Hepatocyte (in vitro differentiated cells): ENCODE data around the gene TBC1D8. TPM values are rescaled to one million over a fixed set of nuclear protein-coding genes. Genes with fewer than 3 reads are reported as not detected.

Source experiments
- DNase-seq: peaks from one replicate; pipeline ENCODE4 v3.0.0-alpha.2; 2016; ENCODE audit warnings: low spot score
- H2AFZ ChIP-seq: fragments of 200-600 bp; sonication (generic); 2 replicates; pipeline ENCODE4 v1.6.0; 2016; ENCODE audit warnings: antibody characterized with exemption, mild to moderate bottlenecking
- H3K27ac ChIP-seq: fragments of 200-600 bp; sonication (generic); 2 replicates; pipeline ENCODE4 v1.5.1; 2016; ENCODE audit warnings: mild to moderate bottlenecking
- H3K27me3 ChIP-seq: fragments of 200-600 bp; sonication (generic); 2 replicates; pipeline ENCODE4 v1.6.1; 2016
- H3K36me3 ChIP-seq: fragments of 200-600 bp; sonication (generic); replicated peaks from 2 replicates; pipeline ENCODE4 v1.5.1; 2016; ENCODE audit warnings: low read depth; ENCODE audit not compliant: insufficient read depth
- H3K4me1 ChIP-seq: fragments of 200-600 bp; sonication (generic); 2 replicates; pipeline ENCODE4 v1.5.1; 2016; ENCODE audit warnings: mild to moderate bottlenecking, moderate library complexity; ENCODE audit not compliant: insufficient read depth
- H3K4me2 ChIP-seq: fragments of 200-600 bp; sonication (generic); 2 replicates; pipeline ENCODE4 v1.6.0; 2016
- H3K4me3 ChIP-seq: fragments of 200-600 bp; sonication (generic); 2 replicates; pipeline ENCODE4 v1.5.1; 2016; ENCODE audit warnings: mild to moderate bottlenecking
- H3K79me2 ChIP-seq: fragments of 200-600 bp; sonication (generic); 2 replicates; pipeline ENCODE4 v1.6.0; 2017; ENCODE audit warnings: mild to moderate bottlenecking
- H3K9me2 ChIP-seq: fragments of 200-600 bp; sonication (generic); replicated peaks from 2 replicates; pipeline ENCODE4 v1.6.0; 2017; ENCODE audit warnings: mild to moderate bottlenecking; ENCODE audit not compliant: insufficient read depth
- H3K9me3 ChIP-seq: fragments of 200-600 bp; sonication (generic); 2 replicates; pipeline ENCODE4 v1.5.1; 2016; ENCODE audit warnings: low read depth, mild to moderate bottlenecking
- H4K20me1 ChIP-seq: fragments of 200-600 bp; sonication (generic); 2 replicates; pipeline ENCODE4 v1.6.0; 2016; ENCODE audit warnings: mild to moderate bottlenecking; ENCODE audit not compliant: insufficient read depth, poor library complexity, severe bottlenecking
- EZH2 ChIP-seq: fragments of 200-600 bp; sonication (generic); IDR thresholded peaks from 2 replicates; pipeline ENCODE4 v1.6.1; 2016; ENCODE audit warnings: antibody characterized with exemption, mild to moderate bottlenecking, borderline replicate concordance
- EZH2phosphoT487 ChIP-seq: fragments of 200-600 bp; sonication (generic); IDR thresholded peaks from one replicate; pipeline ENCODE4 v1.6.1; 2018; ENCODE audit warnings: antibody characterized with exemption, mild to moderate bottlenecking, low read depth, moderate library complexity; ENCODE audit not compliant: unreplicated experiment, severe bottlenecking
- WGBS: methylation state at CpG from one replicate; pipeline ENCODE4 v1.1.6; 2016; ENCODE audit warnings: low lambda C conversion rate; ENCODE audit errors: missing lambda C conversion rate; 5-methylcytosine and 5-hydroxymethylcytosine counted together
- polyA plus RNA-seq: library from polyadenylated mRNA; unstranded; fragments of >200 nt; fragmentation: Nextera tagmentation; extraction: Ambion mirVana; gene quantifications from 2 replicates; pipeline ENCODE4 v1.2.1, GENCODE V29; 2016
- total RNA-seq: library from RNA; depleted of rRNA; stranded (reverse); fragments of >200 nt; gene quantifications from 2 replicates; pipeline ENCODE4 v1.2.3, GENCODE V29; 2014
- TF ChIP-seq, protein P1 (sequence below): fragments of 200-600 bp; sonication (generic); IDR thresholded peaks from 2 replicates; pipeline ENCODE4 v1.5.1; 2016; ENCODE audit warnings: antibody characterized with exemption, mild to moderate bottlenecking; ENCODE audit not compliant: poor library complexity

Gene TBC1D8
- total and polyA plus RNA-seq, 2 experiments from 2014 or later = 10.1 to 15.8 TPM

DNA sequence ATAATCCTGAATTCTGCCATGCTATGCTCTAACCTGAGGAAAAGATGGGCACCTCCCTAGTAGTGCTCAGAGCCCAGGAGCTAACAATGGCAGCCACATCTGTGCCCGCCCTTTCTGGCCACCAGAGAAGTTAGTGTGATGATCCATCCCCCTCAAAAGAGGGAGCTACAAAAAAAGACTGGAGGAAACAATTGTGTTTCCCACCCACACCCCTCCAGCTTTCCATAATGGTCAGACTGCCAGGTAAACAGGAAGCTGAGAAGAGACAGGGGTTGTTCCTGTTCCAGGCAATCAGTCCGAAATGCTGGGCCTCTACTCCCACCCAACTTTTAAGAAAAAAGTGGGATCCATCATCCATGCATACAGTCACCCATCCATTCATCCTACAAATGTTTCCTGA is 3.2 kb downstream of the TBC1D8 start:
- Histone ChIP-seq H2AFZ (no peak overlapping the region), H3K9me3 (no peaks in the 10 kb centered on the region), H3K9me2 (no peaks in the 10 kb centered on the region), H3K4me1 (peaks cover 19% of the 10 kb centered on the region), H3K27me3 (no peaks in the 10 kb centered on the region), H3K27ac (no peak overlapping the region), H3K4me2 (no peak overlapping the region), H3K79me2 (peaks cover 64% of the 10 kb centered on the region), H3K4me3 (no peak overlapping the region), H3K36me3 (no peaks in the 10 kb centered on the region), H4K20me1 (peaks cover 2% of the 10 kb centered on the region)
- DNase-seq = no peak
- WGBS = 88% methylated on average over 2 of the region's 2 CpGs
- TF ChIP-seq EZH2phosphoT487 = no peak
- TF ChIP-seq EZH2 = no peak
- TF ChIP-seq, protein P1, sequence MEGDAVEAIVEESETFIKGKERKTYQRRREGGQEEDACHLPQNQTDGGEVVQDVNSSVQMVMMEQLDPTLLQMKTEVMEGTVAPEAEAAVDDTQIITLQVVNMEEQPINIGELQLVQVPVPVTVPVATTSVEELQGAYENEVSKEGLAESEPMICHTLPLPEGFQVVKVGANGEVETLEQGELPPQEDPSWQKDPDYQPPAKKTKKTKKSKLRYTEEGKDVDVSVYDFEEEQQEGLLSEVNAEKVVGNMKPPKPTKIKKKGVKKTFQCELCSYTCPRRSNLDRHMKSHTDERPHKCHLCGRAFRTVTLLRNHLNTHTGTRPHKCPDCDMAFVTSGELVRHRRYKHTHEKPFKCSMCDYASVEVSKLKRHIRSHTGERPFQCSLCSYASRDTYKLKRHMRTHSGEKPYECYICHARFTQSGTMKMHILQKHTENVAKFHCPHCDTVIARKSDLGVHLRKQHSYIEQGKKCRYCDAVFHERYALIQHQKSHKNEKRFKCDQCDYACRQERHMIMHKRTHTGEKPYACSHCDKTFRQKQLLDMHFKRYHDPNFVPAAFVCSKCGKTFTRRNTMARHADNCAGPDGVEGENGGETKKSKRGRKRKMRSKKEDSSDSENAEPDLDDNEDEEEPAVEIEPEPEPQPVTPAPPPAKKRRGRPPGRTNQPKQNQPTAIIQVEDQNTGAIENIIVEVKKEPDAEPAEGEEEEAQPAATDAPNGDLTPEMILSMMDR = no peak

DNA sequence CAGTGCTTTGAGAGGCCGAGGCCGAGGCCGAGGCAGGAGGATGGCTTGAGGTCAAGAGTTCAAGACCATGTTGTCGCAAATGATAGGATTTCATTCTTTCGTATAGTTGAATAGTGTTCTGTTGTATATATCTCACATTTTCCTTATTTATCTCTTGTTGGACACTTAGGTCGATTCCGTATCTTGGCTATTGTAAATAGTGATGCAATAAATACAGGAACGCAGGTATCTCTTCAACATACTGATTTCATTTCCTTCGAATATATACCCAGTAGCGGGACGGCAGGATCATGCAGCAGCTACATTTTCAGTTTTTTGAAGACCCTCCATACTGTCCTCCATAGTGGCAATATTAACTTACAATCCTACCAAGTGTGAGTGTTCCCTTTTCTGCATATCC is 4.1 kb downstream of the TBC1D8 start:
- no peak for TF ChIP-seq EZH2phosphoT487
- TF ChIP-seq, protein P1 = no peak
- no peak for TF ChIP-seq EZH2
- Histone ChIP-seq H3K36me3 (no peaks in the 10 kb centered on the region), H4K20me1 (peaks cover 2% of the 10 kb centered on the region), H3K9me3 (no peaks in the 10 kb centered on the region), H3K4me3 (no peak overlapping the region), H3K4me2 (no peak overlapping the region), H3K79me2 (peaks cover 65% of the 10 kb centered on the region), H3K27me3 (no peaks in the 10 kb centered on the region), H3K4me1 (peaks cover 12% of the 10 kb centered on the region), H3K27ac (no peak overlapping the region), H2AFZ (no peak overlapping the region), H3K9me2 (no peaks in the 10 kb centered on the region)
- no peak for DNase-seq
- WGBS = 93% methylated on average over 10 of the region's 11 CpGs

DNA sequence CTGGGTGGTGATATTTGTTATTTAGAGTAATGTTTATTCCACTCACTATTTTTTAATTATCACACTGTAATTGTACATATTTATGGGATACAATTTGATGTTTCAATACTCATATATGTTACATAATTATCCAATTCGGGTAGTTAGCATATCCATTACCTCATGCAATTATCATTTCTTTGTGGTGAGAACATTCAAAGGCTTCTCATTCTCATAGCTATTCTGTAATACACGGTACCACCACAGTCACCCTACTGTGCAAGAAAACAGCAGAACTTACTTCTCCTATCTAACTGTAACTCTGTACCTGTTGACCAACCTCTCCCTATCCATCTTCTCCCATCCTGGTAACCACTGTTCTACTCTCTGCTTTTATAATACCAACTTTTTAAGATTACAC is 4.6 kb downstream of the TBC1D8 start:
- Histone ChIP-seq H3K9me3 (no peaks in the 10 kb centered on the region), H3K4me1 (peaks cover 9% of the 10 kb centered on the region), H3K4me2 (no peak overlapping the region), H3K79me2 (peaks cover 70% of the 10 kb centered on the region), H2AFZ (no peak overlapping the region), H3K27ac (no peak overlapping the region), H3K36me3 (no peaks in the 10 kb centered on the region), H3K9me2 (no peaks in the 10 kb centered on the region), H4K20me1 (peaks cover 2% of the 10 kb centered on the region), H3K27me3 (no peaks in the 10 kb centered on the region), H3K4me3 (no peak overlapping the region)
- TF ChIP-seq, protein P1 = no peak
- no peak for TF ChIP-seq EZH2
- TF ChIP-seq EZH2phosphoT487 = no peak
- DNase-seq = no peak
- 96% methylated on average over 2 of the region's 2 CpGs for WGBS

DNA sequence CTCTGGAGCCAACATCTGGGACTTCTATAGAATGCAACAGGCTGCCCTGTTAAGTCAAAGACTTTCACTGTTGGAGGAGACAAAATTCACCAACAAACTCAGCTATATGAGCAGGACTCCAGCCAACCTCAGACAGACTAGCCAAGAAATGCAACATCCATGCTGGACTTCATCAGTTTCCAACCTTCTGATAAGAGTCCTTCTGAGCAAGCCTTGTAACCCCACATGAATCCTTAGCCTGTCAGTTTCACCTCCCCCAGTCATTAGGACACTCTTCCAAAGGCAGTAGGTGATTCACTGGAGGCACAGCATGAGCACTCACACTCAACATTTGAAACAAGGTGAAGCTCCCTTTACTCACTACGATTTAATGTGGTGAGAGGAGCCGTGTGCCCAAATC is 5.8 kb downstream of the TBC1D8 start:
- no peak for TF ChIP-seq EZH2
- no peak for TF ChIP-seq EZH2phosphoT487
- TF ChIP-seq, protein P1 = no peak
- H2AFZ ChIP-seq = no peak overlapping the region
- H4K20me1 ChIP-seq = peaks cover 2% of the 10 kb centered on the region
- no peaks in the 10 kb centered on the region for H3K9me3 ChIP-seq
- H3K4me2 ChIP-seq = no peak overlapping the region
- H3K4me3 ChIP-seq = no peak overlapping the region
- no peaks in the 10 kb centered on the region for H3K36me3 ChIP-seq
- no peak for DNase-seq
- H3K27me3 ChIP-seq = no peaks in the 10 kb centered on the region
- 57% methylated on average over 2 of the region's 2 CpGs for WGBS
- H3K9me2 ChIP-seq = no peaks in the 10 kb centered on the region
- H3K4me1 ChIP-seq = peaks cover 9% of the 10 kb centered on the region
- peaks cover 79% of the 10 kb centered on the region for H3K79me2 ChIP-seq
- no peak overlapping the region for H3K27ac ChIP-seq
